CD1c-positive myeloid dendritic cell (primary cell): ENCODE data around the gene NHSL2.
"Not testable (repeated sequence)": the region's sequence is repeated elsewhere in the genome, so short reads cannot be mapped to it uniquely, and the experiment has no call there.

Experiments
- DNase-seq: peaks from one replicate; pipeline ENCODE4 v3.0.0-alpha.2; 2016; ENCODE audit errors: extremely low spot score

The NHSL2 gene

GRCh38 chrX:71910643-71910985, at the start of gene NHSL2:
Gene NHSL2, plus strand, starts transcription at chrX:71910845.
- no peak for DNase-seq

- no peak for DNase-seq
Measured at GRCh38 chrX:71867680-71868079, 43.0 kb upstream of the NHSL2 start.

GRCh38 chrX:71869566-71869965, 41.1 kb upstream of the NHSL2 start:
- not testable (repeated sequence) for DNase-seq

- no peak for DNase-seq
Measured at GRCh38 chrX:71870208-71871098, 40.2 kb upstream of the NHSL2 start.

- DNase-seq, result no peak
Measured at GRCh38 chrX:71871367-71871766, 39.3 kb upstream of the NHSL2 start.

- no peak for DNase-seq
Measured at GRCh38 chrX:71872542-71873458, 37.8 kb upstream of the NHSL2 start.

- no peak for DNase-seq
Measured at GRCh38 chrX:71873459-71873833, 37.2 kb upstream of the NHSL2 start.

GRCh38 chrX:71876841-71877240, 33.8 kb upstream of the NHSL2 start:
- not testable (repeated sequence) for DNase-seq

GRCh38 chrX:71885099-71885498, 25.5 kb upstream of the NHSL2 start:
- no peak for DNase-seq

GRCh38 chrX:71895607-71896006, 15.0 kb upstream of the NHSL2 start:
- no peak for DNase-seq

- DNase-seq, result no peak
Measured at GRCh38 chrX:71906144-71906543, 4.5 kb upstream of the NHSL2 start.

- DNase-seq, result no peak
Measured at GRCh38 chrX:71908387-71908786, 2.3 kb upstream of the NHSL2 start.

- DNase-seq, result no peak
Measured at GRCh38 chrX:71909956-71910355, 689 bp upstream of the NHSL2 start.

GRCh38 chrX:71910986-71911730, 513 bp downstream of the NHSL2 start:
- no peak for DNase-seq

- peak; percentile 1 for DNase-seq
Measured at GRCh38 chrX:71911731-71912050, 1.0 kb downstream of the NHSL2 start.

GRCh38 chrX:71912156-71912555, 1.5 kb downstream of the NHSL2 start:
- no peak for DNase-seq

- no peak for DNase-seq
Measured at GRCh38 chrX:71913156-71913950, 2.7 kb downstream of the NHSL2 start.

- DNase-seq, result no peak
Measured at GRCh38 chrX:71917621-71918343, 7.1 kb downstream of the NHSL2 start.

GRCh38 chrX:71919431-71919830, 8.8 kb downstream of the NHSL2 start:
- no peak for DNase-seq

GRCh38 chrX:71919886-71920285, 9.2 kb downstream of the NHSL2 start:
- DNase-seq, result no peak

GRCh38 chrX:71922686-71923085, 12.0 kb downstream of the NHSL2 start:
- DNase-seq, result no peak
